Activated CD4-positive, alpha-beta T cell treated with anti-CD3 and anti-CD28 coated beads, Interleukin-2, amount 50 U/mL, for 24 hours (primary cell): ENCODE data around the gene RAP1GAP.

ENCODE experiments used
- DNase-seq, 2 donors: peaks; one replicate each; pipeline ENCODE4 v3.0.0-alpha.2; 2020; ENCODE audit warnings: low read depth in 1 of 2, low spot score in 1 of 2

Gene RAP1GAP

GRCh38 chr1:21596174-21596573, 73.0 kb downstream of the RAP1GAP start:
- DNase-seq: no peak

GRCh38 chr1:21594935-21595897, 73.9 kb downstream of the RAP1GAP start:
- DNase-seq: peak; percentile 34 to 41

DNA sequence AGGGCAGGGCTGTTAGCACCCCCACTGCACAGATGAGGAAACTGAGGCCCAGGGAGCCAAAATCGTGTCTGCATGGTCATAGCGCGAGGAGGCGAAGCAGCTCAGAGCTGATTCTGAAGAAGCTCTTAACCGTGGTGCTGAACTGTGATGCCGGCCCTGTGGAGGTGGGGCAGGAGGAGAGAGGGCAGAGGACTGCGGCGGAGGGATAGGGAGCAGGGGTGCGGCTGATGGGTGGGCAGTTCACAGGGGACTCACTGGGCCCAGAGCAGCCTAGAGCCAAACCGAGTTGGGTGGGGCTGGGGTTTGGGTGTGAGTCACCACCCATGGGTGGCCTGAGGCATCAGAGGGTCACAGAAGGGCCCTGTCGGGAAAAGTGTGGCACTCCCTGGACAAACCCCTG, 74.7 kb downstream of the RAP1GAP start:
- DNase-seq: no peak

DNA sequence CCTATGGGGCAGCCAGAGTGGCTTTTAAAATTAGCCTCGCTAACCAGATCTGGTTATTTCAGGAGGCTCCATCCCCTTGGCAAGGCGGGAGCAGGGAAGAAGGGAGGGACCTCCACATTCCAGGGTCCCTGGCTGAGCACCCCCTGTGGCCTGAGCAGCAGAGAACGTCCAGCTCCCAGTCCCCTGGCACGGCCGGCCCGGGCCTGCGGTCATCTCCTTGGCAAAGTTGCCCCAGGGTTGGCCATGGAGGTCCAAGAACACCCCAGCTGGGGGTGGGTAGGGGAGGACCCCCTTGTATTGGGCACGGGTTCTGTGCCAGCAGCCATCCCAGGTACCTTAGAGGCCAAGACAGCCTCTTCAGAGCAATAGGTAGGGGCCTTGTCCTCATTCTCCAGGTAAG, 75.9 kb downstream of the RAP1GAP start:
- no peak for DNase-seq

- DNase-seq: no peak
Measured at GRCh38 chr1:21592086-21592865, 76.9 kb downstream of the RAP1GAP start.

GRCh38 chr1:21590934-21591333, 78.2 kb downstream of the RAP1GAP start:
- no peak for DNase-seq

- DNase-seq: no peak
Measured at GRCh38 chr1:21590126-21590880, 78.9 kb downstream of the RAP1GAP start.

GRCh38 chr1:21589618-21590017, 79.5 kb downstream of the RAP1GAP start:
- DNase-seq: no peak

GRCh38 chr1:21587602-21587953, 81.6 kb downstream of the RAP1GAP start:
- no peak for DNase-seq

- no peak for DNase-seq
Measured at GRCh38 chr1:21586846-21587601, 82.1 kb downstream of the RAP1GAP start.

- no peak for DNase-seq
Measured at GRCh38 chr1:21586222-21586621, 82.9 kb downstream of the RAP1GAP start.

GRCh38 chr1:21585037-21585436, 84.1 kb downstream of the RAP1GAP start:
- DNase-seq: no peak

DNA sequence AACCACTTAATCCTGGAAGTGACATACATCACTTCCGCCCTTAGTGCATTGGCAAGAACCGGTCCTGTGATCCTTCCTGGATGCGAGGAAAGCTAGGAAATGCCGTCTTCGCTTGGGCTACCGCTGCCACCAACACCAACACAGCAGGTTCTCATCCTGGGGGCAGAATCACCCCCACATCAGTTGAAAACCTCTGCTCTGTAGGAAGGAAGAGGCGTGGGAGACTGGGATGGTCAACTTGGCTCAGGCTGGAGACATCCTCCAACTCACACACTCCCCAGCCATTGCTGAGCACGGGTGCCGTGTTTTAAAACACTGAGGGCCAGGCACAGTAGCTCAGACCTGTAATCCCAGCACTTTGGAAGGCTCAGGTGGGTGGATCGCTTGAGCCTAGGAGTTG, 85.1 kb downstream of the RAP1GAP start:
- DNase-seq: no peak

GRCh38 chr1:21579791-21580190, 89.4 kb downstream of the RAP1GAP start:
- DNase-seq: no peak

DNA sequence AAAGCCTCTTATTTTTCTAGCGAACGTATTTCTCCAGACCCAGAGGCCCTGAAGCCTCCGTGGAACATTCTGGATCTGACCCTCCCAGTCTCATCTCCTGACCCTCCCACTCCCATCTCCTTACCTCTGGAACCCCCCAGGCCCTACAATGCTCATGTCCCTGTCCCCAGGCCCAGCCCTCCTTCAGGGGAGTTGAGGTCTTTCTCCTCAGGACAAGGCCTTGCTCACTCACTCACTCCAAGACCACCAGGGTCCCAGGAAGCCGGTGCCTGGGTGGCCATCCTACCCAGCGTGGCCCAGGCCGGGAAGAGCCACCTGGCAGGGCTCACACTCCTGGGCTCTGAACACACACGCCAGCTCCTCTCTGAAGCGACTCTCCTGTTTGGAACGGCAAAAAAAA, 91.2 kb downstream of the RAP1GAP start:
- DNase-seq: no peak

DNA sequence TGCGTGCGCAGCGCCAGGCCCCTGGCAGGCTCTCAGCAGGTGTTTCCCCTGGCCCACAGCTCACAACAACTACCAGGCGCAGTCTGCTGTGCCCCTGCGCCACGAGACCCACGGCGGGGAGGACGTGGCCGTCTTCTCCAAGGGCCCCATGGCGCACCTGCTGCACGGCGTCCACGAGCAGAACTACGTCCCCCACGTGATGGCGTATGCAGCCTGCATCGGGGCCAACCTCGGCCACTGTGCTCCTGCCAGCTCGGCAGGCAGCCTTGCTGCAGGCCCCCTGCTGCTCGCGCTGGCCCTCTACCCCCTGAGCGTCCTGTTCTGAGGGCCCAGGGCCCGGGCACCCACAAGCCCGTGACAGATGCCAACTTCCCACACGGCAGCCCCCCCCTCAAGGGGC, 91.8 kb downstream of the RAP1GAP start:
- no peak for DNase-seq

DNA sequence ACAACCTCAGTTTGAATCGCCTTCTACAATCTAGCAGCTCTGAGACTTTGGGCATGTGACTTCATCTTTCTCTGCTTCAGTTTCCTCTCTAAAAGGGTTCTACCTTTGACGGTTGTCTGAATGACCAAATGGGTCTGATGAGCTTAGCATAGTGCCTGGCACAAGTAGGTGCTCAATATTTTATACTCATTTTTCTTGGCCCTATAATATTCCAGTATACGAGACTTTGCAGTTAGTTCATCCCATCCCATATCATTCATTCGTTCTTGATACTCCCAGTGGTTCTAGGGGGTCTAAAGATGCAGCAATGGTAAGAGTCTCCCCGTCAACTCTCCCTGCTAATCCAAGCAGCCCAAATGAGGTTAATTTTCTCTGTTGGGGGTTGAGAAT, 92.4 kb downstream of the RAP1GAP start:
- no peak for DNase-seq

DNA sequence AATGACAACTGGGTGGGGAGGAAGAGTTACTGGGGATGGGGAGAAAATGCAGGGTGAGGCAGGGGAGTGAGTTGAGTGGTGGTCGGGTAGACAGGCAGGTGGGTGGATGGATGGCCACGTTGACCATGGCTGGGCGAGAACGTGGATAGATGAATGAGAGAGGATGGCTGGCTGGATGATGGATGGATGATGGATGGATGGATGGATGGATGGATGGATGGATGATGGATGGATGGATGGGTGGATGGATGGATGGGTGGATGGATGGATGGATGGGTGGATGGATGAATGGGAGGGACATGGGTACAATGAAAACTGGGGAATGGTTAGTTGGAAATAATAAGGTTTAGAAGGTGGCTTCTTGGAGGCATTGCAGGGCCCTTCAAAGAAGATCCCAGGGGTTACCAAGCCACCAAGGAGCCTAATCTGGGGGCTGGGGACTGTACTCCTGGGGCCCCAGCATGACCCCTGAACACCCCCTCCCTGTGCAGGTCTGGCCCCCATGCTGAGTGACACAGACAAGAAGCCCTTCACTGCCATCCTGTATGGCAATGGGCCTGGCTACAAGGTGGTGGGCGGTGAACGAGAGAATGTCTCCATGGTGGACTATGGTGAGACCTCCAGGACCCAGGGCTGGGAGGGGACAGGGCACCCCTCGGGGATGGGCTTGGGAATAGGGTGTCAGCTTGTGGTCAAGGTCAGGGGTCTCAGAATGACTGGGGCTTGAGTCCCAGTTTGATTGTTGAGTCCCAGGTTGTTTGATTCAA, 92.9 kb downstream of the RAP1GAP start:
- DNase-seq: no peak

DNA sequence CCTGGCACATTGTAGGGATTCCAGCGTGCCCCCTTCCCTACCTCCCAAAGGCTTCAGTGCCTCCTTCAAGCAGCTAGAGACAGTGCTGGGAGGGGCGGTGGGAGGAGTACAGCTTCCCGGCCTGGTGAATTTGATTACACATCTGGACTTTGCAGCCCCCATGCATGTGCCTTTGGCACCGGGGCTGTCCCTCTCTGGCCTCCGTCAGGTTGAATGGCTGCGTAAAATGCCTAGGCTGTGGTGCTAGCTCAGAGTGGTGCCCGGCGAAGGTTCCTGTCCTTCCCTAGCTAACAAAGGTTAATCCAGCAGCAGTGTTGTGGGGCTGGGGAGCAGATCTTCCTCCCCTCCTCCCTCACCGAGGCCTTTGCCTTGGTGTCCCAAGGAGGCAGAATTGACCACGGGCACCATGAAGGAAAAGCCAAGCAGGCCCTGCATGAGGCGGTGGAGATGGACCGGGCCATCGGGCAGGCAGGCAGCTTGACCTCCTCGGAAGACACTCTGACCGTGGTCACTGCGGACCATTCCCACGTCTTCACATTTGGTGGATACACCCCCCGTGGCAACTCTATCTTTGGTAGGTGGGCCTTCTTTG, 93.7 kb downstream of the RAP1GAP start:
- DNase-seq: no peak
